A549 treated with CORT108297 at 1 μM for 4 hours (cell line): ENCODE measurements around the gene HNRNPA1. TPM values are rescaled to one million over a fixed set of nuclear protein-coding genes. Genes with fewer than 3 reads are reported as not detected.

Source experiments
- total RNA-seq: library from RNA; stranded (reverse); fragments of 200-300 nt; extraction: Qiagen RNA extraction; gene quantifications from 5 replicates; pipeline ENCODE4 v1.2.3, GENCODE V29; 2022

Gene HNRNPA1
- total RNA-seq, result 1,424 to 2,667 TPM (median 1,537 TPM) in 5 replicates

GRCh38 chr12:54280468-54281260 lies at the start of gene HNRNPA1:
Gene HNRNPA1, plus strand, starts transcription at chr12:54280726. Its CDS starts 82 bp downstream, at chr12:54280808.

GRCh38 chr12:54279632-54280467 lies 676 bp upstream of the HNRNPA1 start, which contains the start of gene CBX5:
Gene CBX5, minus strand, starts transcription at chr12:54280122. Its CDS starts 22,472 bp downstream, at chr12:54257650.

GRCh38 chr12:54300732-54301427 lies 20.4 kb downstream of the HNRNPA1 start, which contains the start of gene NFE2:
Gene NFE2, minus strand, starts transcription at chr12:54301015. Its CDS starts 5,767 bp downstream, at chr12:54295248.

GRCh38 chr12:54324617-54325441 lies 44.3 kb downstream of the HNRNPA1 start, which contains the start of gene COPZ1:
Gene COPZ1, plus strand, starts transcription at chr12:54325131. Its CDS starts 33 bp downstream, at chr12:54325164.

Other genes with a start within 250 kb of the HNRNPA1 start
- gene HOXC5, start 247.7 kb upstream of the HNRNPA1 start, total RNA-seq, result 0.57 to 0.85 TPM (median 0.73 TPM) in 5 replicates
- 2.2 to 4.3 TPM (median 3.6 TPM) in 5 replicates for gene HOXC4, start 226.9 kb upstream of the HNRNPA1 start, total RNA-seq
- 28.5 to 35.6 TPM (median 33.8 TPM) in 5 replicates for gene SMUG1, start 91.7 kb upstream of the HNRNPA1 start, total RNA-seq
- gene CBX5, start 604 bp upstream of the HNRNPA1 start, total RNA-seq, result 21.7 to 26.2 TPM (median 25.2 TPM) in 5 replicates
- gene NFE2, start 20.3 kb downstream of the HNRNPA1 start, total RNA-seq, result 0.11 to 0.14 TPM (median 0.12 TPM) in 3 of 5 replicates, not detected in the others
- 209 to 318 TPM (median 228 TPM) in 5 replicates for gene COPZ1, start 44.4 kb downstream of the HNRNPA1 start, total RNA-seq
- gene GPR84, start 83.8 kb downstream of the HNRNPA1 start, total RNA-seq, result not detected in 5 replicates
- gene ZNF385A, start 104.0 kb downstream of the HNRNPA1 start, total RNA-seq, result 14.2 to 21.2 TPM (median 20.2 TPM) in 5 replicates
- 112 to 169 TPM (median 151 TPM) in 5 replicates for gene ITGA5, start 138.5 kb downstream of the HNRNPA1 start, total RNA-seq
- not detected in 5 replicates for gene GTSF1, start 192.9 kb downstream of the HNRNPA1 start, total RNA-seq
- gene NCKAP1L, start 217.0 kb downstream of the HNRNPA1 start, total RNA-seq, result not detected in 5 replicates